ENCODE data around the gene C5orf34. TPM values are rescaled to one million over a fixed set of nuclear protein-coding genes. Genes with fewer than 3 reads are reported as not detected.

The C5orf34 gene
- total and polyA plus RNA-seq, 9 of the 15 experiments (the other 6 are each of a cell fraction or from before 2014, with no cell fraction given), result 13.2 to 32.6 (median 20.7) TPM

DNA sequence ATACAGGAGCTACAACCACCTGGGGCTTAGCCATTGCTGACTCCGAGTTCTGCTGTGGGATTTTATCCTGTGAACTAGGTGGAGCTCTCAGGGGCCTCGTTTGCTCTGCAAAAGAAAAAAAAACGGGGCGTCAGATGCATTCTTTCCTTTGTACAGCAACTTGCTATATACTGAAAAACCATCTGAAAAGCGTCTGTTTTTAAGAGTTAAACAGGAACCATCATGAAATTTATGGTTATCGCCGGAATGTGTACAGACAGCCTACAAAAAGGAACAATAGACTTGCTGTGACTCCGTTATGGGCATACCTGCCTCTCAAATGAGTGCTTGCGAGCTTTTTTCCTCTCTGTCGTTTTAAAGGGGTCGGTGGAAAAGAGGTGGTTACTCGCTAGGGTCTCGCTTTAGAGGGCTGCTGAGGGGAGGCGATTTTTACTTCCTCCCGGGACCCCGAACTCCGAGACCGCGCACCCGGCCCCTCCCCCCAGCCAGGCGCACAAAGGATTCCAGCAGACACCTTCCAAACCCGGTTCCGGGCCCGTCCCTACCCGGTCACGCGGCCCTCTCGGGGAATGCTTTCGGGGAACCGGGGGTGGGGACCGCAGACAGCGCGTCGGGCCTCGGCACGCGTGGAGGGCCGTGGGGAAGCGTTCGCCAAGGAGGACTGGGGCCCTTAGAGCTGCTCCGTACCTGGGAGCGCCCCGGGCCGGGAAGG lies 41.1 kb upstream of the C5orf34 start (continued):
- TF ChIP-seq MECOM (CRISPR knock-in tag; IDR thresholded peaks at IDR 0.05), result no peak
- no peak for TF ChIP-seq HLTF (IDR thresholded peaks at IDR 0.05)
- no peak for TF ChIP-seq ZFP1 (CRISPR knock-in tag; IDR thresholded peaks at IDR 0.05)
- TF ChIP-seq DACH1 (IDR thresholded peaks at IDR 0.05; ENCODE audit: partially characterized antibody), result no peak
- TF ChIP-seq ZEB2 (IDR thresholded peaks at IDR 0.05), result no peak
- no peak for TF ChIP-seq CBX8 (IDR thresholded peaks at IDR 0.05; ENCODE audit: borderline replicate concordance, extremely low read depth, low read depth, low read length, poor library complexity, severe bottlenecking)
- TF ChIP-seq CEBPB (tag; IDR thresholded peaks at IDR 0.05), result no peak
- TF ChIP-seq BDP1 (IDR thresholded peaks at IDR 0.05; ENCODE audit: insufficient read depth, insufficient read length), result no peak
- TF ChIP-seq, protein P1, sequence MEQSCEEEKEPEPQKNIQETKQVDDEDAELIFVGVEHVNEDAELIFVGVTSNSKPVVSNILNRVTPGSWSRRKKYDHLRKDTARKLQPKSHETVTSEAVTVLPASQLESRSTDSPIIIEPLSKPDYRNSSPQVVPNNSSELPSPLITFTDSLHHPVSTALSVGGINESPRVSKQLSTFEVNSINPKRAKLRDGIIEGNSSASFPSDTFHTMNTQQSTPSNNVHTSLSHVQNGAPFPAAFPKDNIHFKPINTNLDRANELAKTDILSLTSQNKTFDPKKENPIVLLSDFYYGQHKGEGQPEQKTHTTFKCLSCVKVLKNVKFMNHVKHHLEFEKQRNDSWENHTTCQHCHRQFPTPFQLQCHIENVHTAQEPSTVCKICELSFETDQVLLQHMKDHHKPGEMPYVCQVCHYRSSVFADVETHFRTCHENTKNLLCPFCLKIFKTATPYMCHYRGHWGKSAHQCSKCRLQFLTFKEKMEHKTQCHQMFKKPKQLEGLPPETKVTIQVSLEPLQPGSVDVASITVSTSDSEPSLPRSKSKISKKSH (CRISPR knock-in tag; IDR thresholded peaks at IDR 0.05), result no peak
- no peak for TF ChIP-seq NUFIP1 (IDR thresholded peaks at IDR 0.05; ENCODE audit: partially characterized antibody)
- TF ChIP-seq MTA1 (IDR thresholded peaks at IDR 0.05; ENCODE audit: borderline replicate concordance), result no peak
- TF ChIP-seq FOXP1 (CRISPR knock-in tag; IDR thresholded peaks at IDR 0.05), result no peak; the same call in 1 of the 2 replicates
- no peak for TF ChIP-seq ZNF146 (CRISPR knock-in tag; IDR thresholded peaks at IDR 0.05; ENCODE audit: unreplicated experiment)
- no peak for TF ChIP-seq PHF21A (IDR thresholded peaks at IDR 0.05; ENCODE audit: borderline replicate concordance, low read depth)
- no peak for TF ChIP-seq ZNF445 (CRISPR knock-in tag; IDR thresholded peaks at IDR 0.05; ENCODE audit: low read depth)
- TF ChIP-seq NR1H2 (CRISPR knock-in tag; IDR thresholded peaks at IDR 0.05), result no peak; the same call in 1 of the 2 replicates
- TF ChIP-seq NFE2L1 (tag; IDR thresholded peaks at IDR 0.05; ENCODE audit: borderline replicate concordance, low read depth), result no peak
- no peak for TF ChIP-seq POLR3G (IDR thresholded peaks at IDR 0.05; ENCODE audit: extremely low read depth, insufficient read length, insufficient replicate concordance)
- no peak for TF ChIP-seq CREB1 (IDR thresholded peaks at IDR 0.05)
- TF ChIP-seq CREB1 (CRISPR knock-in tag; IDR thresholded peaks at IDR 0.05), result peak; percentile 43; the same call in 1 of the 2 replicates
- TF ChIP-seq FOXJ3 (CRISPR knock-in tag; IDR thresholded peaks at IDR 0.05), result no peak
- TF ChIP-seq MYC (IDR thresholded peaks at IDR 0.05; ENCODE audit: low read depth, low read length), result no peak
- TF ChIP-seq MYC (CRISPR knock-in tag; IDR thresholded peaks at IDR 0.05; ENCODE audit: borderline replicate concordance, low read depth), result peak; percentile 56; the same call in 1 of the 2 replicates
- no peak for TF ChIP-seq ZNF551 (CRISPR knock-in tag; IDR thresholded peaks at IDR 0.05)
- TF ChIP-seq LARP7 (IDR thresholded peaks at IDR 0.05), result no peak
- no peak for TF ChIP-seq MEF2A (IDR thresholded peaks at IDR 0.05; ENCODE audit: control insufficient read depth, low read depth, low read length)
- no peak for TF ChIP-seq HNRNPL (IDR thresholded peaks at IDR 0.05; ENCODE audit: low read depth, low read length)
- no peak for TF ChIP-seq ZNF212 (CRISPR knock-in tag; IDR thresholded peaks at IDR 0.05)
- no peak for TF ChIP-seq ZBTB8A (IDR thresholded peaks at IDR 0.05; ENCODE audit: partially characterized antibody)
- TF ChIP-seq ZFP36 (IDR thresholded peaks at IDR 0.05; ENCODE audit: low read depth, low read length, partially characterized antibody), result no peak
- TF ChIP-seq CC2D1A (IDR thresholded peaks at IDR 0.05), result no peak
- TF ChIP-seq SLC30A9 (CRISPR knock-in tag; IDR thresholded peaks at IDR 0.05), result no peak

Data from K562 (cell line).